A204.1 (cell line): Measurements from ENCODE around the gene LITAFD.
"Not testable (repeated sequence)": the region's sequence is repeated elsewhere in the genome, so short reads cannot be mapped to it uniquely, and the experiment has no call there.

Experiments
- FAIRE-seq: peaks from 2 replicates; lab custom pipeline; 2012; peaks lifted over from hg19 to GRCh38; lab: Jason Lieb, UNC

Gene LITAFD

DNA sequence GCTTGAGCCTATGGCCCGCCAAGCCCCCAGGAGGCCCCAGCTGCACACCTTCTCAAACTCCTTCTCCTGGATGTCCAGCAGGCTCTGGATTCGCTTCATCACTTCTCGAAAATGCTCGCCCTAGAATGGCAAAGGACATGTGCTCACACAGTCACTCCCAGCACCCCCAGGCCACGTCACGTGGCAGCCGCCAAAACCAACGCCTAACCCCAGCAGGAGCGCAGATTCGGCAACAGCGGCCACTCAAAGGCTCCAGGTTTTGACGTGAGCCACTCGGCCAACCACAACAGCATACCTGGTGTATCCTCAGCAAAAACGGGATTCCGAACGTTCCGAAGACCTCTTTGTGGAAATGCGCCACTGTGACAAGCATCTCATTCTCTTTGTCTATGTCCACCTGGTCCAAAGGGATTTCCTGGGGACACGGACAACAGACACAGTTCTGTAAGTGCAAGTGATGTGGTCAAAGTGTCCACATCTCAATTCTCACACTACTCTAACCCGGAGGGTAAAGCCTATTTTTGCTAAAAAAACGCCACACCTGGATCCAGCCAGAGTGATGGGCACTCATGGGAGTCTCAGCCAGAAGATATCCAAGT, 12.7 kb downstream of the LITAFD start:
- FAIRE-seq: no peak

DNA sequence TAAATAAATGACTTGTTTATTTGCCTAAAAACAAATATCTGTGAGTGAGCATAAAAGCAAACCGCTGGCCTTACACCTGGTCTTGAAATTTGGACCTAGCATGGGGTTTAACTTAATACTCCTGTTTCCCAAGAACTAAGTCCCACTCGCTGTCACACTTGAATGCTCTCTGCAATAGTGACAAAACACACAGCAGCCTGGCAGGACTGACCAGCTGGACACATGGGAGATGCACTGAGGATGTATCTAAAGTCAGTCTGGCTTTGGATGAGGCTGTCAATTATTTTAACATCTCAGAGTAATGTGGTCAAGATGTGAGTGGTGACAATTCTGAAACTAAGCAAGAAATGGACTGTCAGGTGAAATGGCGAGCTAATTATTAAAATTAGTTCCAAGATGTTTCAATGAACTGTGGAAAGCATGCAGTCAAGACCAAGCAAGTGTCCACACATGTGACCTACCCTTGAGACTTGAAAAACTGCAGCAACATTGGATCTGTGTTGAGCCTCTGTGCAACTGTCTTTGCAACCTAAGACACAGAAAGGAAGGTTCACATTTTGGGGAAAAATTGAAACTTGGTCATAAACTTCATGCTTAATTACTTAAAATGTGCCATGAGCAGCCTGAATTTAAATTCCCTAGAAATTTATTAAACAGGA, 16.6 kb downstream of the LITAFD start:
- no peak for FAIRE-seq

DNA sequence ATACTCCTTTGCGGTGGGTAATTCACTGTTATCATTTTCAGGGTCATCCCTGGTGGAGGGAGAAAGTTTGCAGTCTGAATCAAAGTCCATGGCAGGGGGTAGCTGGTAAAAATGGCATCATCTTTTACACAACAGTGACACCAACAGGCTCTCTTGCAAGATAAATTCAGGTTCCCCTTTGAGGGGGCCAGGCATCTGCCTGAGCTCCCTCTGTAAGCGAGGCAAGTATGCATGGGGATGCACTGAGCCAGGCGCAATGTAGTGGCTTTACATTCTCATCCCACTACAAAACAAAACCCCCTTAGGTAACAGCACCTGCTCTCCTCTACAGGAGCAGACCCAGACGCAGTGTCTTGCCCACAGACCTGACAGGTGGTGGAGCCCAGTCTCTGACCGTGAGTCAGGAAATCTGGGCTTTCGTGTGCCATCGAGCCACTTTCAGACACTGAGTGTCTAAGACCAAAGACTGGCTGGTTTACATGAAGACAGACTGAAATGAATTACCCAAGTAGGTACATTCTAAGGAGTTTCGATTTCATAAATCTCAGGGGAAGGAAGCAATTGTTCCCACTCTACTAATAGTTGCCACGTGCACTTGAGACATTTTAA, 17.7 kb downstream of the LITAFD start:
- no peak for FAIRE-seq

DNA sequence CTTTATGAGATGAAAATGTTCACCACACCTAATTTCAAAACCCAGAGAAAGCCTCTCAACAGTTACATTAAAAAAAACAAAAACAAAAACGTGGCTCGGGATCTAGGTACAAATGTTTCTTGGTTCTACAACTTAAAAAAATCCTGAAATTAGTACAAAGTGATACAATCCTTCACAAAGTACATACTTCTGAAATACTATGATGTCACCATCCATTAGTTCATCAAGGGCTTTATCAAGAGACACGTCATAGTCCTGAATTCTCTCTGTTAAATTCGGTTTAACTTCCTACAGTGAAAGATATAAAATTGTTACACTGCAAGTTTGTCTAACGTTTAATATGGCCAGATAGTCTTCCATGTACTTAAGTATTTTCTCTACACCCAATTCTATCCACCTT, 18.2 kb downstream of the LITAFD start:
- FAIRE-seq: no peak

DNA sequence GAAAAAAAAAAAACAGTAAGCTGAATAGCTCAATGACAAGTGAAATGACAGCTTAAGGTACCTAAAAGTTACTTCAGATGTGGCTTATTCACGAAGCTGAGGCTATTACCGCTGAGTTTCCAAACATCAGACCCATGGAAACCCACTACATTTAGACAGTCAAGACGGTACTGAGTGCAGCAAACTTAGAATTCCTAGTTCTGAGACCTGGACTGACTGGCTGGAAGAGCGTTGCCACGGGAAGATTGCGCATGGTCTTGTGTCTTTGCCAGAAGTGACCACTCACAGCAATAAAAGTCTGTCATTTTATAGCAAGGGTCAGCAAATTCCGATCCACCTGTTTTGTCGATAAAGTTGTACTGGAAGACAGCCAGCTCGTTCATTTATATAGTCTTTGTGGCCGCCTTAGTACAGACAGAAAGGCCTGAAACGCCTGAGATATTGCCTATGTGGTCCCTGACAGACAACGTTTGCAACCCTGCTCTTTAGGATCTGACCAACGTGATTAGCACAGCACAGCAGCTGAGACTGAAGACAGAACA, 19.2 kb downstream of the LITAFD start:
- FAIRE-seq: no peak

DNA sequence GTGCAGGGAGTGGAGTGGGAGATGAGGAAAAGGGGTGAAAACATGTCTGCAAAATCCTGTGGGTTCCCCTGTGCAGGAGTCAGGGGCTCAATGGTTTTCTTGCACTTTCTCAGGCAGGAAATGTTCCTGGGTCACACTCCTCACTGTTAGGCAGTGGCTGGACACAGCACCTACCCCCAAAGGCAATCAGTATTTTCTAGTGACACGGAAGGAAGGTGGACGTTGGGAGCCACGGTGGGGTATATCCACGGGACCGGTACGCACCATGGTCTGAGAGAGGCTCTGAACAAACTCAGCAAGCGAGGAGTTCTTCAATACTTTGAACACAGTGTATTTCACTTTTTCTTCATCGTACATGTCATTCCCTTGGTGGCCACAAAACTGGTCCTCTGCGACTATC, 20.9 kb downstream of the LITAFD start:
- FAIRE-seq: no peak

DNA sequence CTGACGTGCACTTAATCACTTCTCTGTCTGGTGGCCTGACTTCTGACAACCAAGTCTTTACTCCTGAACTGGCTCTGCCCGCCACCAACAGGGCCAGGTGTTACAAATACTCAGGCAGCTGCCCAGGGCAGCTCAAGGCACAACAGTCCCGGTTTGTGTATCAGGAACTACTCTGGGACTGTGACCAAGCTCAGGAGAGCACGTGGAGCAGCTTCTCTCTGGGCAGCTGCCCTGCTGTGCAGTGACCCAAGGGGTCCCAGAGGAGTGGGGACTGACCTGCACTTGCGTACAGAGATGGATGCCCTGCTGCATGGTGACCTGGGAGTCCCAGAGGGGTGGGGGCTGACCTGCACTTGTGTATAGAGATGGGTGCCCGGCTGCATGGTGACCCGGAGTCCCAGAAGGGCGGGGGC, 21.9 kb downstream of the LITAFD start:
- FAIRE-seq: no peak

DNA sequence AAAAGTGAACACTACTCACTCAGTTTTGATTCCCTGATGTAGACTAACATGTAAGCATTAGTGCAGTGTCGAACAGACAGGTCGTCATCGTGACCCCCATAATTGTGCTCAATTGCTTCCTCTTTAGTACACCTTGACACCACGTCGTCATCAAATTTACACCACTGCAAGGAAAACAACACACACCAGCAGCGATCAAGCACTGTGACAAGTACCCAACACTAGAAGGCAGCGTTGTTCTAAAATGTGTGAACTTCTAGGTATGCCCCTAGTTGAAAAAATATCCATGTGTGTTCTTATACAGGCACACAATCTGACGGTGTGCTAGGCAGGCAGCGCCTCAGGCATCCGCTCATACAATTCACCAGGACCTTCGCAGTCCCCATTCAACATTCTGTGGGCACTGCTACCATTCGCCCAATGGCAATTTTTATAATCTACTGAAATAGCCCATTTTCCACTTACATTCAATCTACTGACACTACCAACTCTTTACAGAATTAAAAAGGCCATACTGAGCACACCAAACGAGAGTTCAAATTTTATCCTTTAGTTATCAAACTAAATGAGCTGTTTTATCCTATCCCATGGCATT, 23.1 kb downstream of the LITAFD start:
- FAIRE-seq: no peak

DNA sequence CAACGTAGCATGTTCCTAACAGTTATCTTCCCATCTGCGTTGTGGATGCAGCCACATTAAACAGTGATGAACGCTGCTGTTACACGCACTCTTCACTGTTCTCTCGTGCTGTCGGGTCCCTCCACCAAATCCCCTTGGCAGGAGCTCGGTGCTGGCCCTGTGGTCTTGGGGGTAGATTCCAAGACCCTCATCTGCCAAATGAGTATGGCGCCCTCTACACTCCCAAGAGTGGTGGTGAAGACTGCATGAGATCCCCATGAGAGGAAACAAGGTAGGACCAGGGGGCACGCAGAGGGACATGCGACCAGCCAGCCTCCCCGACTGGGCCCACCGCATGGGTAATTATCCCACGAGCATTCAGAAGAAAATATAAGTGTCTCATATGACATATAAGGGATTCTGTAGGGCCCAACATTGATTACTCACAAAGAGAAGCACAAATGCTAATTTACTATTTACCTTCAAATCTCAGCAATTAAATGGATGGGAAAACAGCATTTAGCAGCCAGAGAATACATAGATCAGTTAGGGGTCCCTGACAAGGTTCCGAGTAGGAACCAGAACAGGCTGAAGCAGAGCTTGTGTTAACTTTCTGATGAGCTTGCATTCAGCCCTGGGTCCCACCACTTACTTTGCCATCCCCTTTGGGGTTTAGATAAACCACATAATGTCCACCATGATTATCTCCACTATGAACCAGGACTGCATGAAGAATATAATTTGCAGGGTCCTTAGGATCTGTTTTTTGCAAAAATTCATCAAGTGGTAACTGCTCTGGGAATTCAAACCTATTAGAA, 23.8 kb downstream of the LITAFD start:
- no peak for FAIRE-seq

DNA sequence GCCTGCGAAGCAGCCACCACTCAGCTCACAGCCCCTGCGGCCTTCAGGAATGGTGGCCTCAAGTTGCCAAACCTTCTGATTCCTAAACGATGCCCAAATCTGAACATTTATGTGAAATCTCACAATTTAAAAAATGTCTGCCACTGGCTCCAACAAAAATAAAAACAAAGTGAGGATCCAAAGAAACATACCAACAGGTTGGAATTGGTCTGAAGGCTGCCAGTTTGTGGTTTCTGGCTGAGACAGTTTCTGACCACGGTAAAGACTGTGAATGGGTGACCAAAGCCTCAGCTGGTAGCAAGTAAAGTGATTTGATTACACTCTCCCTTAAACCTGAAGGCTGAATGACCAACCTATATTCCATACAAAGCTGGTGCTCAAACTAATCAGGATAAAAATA, 24.9 kb downstream of the LITAFD start:
- FAIRE-seq: no peak

DNA sequence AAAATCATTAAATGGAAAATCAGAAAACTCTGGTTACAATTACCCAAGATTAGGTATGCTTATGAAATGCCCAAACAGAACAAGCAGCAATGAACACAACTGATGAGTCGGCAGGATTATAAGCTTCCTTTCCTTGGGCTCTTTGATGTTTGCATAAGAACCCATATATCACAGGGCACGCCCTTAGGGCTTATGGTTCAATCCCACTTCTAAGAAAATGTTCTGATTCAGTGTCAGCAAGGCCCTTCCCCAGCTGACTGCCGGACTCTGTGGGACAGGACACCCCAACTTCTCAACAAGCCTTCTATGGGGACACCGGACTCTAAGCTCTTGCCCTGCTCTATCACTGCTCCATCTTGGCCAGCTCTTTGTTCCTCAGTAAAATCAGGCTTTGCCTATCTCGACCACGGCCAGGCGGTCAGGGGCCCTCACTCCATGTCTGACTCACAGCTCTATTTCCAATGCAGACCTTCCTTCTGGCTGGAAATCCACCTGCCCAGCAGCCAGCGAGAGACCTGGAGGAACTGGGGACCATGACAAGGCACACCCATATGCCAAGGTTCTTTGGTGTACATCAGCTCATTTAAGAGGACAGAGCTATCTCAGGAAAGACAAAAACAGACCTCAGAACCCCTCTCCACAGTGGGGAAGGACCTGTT, 26.8 kb downstream of the LITAFD start:
- no peak for FAIRE-seq

DNA sequence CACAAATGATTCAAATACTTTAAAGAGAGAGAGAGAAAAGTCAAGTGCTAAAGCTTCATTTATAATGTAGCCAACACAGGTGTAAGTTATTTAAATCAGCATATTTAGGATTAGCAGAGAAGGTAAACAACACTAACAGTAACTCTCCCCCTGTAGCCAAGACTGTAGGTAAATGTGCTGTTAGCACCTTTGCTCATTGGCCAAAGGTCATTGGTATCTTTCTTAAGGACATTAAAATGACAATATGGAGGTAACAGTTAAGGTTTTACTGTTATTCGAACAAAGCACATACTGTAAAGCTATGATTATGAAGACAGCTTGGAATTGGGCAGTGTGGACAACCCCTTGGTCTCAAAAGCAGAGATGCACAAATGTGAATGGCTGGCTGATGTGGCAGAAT, 28.7 kb downstream of the LITAFD start:
- no peak for FAIRE-seq

DNA sequence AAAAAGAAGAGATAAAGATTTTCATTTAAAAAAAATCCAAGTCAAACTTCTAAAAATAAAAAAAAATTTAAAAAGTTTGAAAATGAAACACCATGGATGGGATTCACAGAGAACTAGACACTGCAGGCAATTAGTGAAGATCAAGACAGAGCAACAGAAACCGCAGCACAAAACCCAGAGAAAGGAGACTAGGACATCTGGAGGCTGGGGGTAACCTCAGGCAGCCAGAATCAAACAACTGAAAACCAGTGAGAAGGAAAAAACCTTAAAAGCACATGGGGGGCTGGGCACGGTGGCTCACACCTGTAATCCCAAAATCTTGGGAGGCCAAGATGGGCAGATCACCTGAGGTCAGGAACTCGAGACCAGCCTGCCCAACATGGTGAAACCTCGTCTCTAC, 30.6 kb downstream of the LITAFD start:
- FAIRE-seq: no peak

DNA sequence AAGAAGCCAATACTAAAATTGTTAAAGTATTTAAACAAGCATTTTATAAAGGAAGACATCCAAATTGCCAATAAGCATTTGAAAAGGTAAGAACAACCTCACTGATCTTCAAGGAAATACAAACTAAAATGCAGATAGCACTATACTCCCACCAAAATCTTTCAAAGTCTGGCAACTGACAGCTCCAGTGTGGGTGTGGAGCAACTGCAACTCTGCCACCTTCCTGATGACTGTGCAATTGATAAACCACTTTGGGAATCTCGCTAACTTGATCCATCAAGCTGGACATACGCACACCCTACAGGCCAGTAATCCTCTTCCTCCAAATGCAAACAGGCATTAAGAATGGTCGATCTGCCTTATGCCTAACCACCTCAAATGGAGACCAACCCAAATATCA, 31.9 kb downstream of the LITAFD start:
- FAIRE-seq: no peak

DNA sequence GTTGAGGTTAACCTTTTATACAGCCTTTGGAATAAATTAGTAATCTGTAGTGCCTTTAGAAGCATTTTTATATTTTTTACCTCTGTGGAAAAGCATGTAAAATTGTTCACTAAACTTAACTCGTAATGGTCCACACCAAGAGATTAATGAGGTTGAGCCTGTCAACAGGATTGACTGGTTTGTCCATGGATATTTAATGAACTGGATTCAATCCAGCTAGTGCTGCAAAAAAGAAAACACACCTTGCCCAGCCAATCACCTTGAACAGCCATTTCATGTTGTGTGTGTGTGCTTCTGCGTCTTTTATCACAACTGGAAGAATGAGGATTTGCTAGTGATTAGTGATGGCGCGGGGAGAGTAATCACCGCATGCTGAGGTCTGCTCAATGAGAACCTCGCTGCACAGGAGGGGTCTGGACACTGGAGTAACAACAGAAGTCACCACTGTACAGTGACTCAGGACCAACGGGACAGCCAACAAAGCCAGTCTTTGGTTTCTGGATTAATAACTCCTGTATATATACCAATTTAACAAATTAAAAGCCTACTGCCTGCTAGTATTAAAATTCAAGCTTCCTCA, 33.7 kb downstream of the LITAFD start:
- FAIRE-seq: no peak

DNA sequence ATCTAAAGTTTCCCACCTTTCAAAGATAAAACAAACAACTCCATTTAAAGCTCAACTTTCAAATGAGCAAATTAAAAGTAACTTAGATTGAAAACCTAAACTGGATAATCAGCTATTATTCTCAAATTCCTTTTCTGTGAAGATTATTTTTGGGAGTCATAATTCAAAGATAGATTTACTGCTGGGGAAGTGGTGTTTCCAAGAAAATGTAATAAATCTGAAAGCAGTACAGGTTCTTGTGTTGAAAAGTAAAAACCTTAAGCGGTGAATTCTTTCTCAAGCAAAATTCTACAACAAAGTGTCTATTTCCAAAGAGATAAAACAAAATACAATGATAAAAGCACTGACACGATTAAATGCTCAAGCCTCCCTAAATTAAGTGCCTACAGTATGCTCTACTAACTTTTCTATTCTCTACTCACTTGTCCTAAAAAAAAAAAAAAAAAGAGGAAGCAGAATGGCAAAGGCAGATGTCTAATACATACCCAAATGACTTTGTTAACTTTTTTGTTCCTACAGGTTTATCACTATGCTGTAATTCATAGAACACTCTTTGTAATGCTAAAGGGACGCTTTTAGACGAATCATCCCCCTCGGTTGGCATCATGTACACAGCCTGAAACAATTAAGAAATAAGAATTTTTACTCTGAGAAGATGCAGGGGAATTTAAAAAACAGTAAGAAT, 34.5 kb downstream of the LITAFD start:
- FAIRE-seq: no peak

DNA sequence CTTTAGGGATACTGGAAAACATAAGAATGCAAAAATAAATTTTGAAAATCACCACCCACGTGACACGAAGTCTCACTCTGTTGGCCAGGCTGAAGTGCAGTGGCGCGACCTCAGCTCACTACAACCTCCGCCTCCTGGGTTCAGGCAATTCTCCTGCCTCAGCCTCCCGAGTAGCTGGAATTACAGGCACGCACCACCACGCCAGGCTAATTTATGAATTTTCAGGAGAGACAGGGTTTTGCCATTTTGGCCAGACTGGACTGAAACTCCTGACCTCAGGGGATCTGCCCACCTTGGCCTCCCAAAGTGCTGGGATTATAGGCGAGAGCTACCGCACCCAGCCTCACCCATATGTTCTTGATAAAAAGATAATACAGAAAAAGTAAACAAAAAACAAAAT, 35.2 kb downstream of the LITAFD start:
- not testable (repeated sequence) for FAIRE-seq

DNA sequence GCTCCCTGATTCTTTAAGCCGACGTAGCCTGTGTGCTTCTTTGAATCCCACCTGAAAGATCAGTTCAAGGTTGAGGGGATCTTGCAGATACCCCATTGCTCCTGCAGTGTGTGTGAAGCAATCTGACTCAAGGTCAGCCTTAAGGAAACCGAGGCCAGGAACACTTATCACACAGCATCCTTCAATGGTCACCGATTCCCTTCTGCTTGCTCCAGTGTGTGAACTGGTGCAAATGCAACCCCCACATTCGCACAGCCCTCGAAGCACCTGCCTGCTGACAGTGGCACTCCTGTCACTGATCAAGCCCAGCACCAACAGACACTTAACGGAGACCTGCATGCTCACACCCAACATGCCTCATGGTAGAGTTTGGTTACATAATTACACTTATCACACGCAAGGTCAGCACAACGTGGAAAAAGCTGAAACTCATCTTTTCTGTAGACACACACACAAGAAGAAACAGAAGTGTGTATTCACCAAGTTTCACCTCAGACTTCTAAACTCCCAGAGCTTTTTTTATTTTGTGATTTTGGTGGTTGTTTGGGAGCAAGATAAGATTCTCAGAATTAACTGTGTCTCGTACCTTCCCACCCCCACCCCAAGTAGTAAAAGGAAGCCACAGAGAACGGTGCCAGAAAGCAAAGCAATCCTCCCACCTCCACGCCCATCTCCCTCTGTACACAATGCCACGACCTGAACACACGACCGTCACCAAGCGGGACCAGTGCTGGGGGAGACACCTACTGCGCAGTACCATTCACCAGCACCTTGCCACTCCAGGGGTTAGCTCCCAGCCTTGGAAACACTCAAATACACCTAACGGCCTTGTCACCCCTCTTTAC, 37.2 kb downstream of the LITAFD start:
- no peak for FAIRE-seq

DNA sequence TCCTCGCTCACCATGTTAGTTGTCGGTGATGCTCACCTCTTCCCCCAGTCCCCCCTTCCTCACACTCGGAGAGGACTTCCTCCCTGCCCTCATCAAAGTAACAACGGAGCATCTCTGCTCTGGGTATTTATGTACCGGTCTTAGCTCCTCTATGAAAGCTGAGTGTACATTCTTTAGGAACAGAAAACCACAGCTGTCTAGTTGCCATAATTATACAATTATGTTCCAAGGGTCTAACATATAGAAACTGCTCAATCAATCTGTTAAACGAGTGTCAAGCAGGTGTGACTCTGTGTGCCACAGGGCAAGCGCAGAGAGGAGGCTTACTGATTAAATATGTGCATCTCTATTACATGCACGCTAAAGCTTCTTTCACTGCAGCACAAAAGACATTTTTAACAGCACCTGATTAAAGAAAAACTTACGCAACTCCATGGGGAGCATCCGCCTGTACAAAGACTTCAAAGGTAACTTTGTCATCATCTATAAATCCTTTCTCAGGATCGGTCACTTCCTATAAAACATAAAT, 37.8 kb downstream of the LITAFD start:
- FAIRE-seq: no peak
